ENCODE results near the gene SNAP47.
A peak's percentile ranks its signal among the peaks of the same experiment; 100 is the strongest.
"Not testable (repeated sequence)": the region's sequence is repeated elsewhere in the genome, so short reads cannot be mapped to it uniquely, and the experiment has no call there.

Gene SNAP47

GRCh38 chr1:227734856-227735538 lies at the start of gene SNAP47, which contains the start of gene JMJD4:
Gene SNAP47, plus strand, starts transcription at chr1:227735435. Its CDS starts 12,302 bp downstream, at chr1:227747737.
Gene JMJD4, minus strand, starts transcription at chr1:227735302. Its CDS starts 29 bp downstream, at chr1:227735273.
- DNase-seq (ENCODE audit: low spot score), result peak; percentile 93

- DNase-seq (ENCODE audit: low spot score), result no peak
Observed at GRCh38 chr1:227685807-227686206, 49.4 kb upstream of the SNAP47 start.

DNA sequence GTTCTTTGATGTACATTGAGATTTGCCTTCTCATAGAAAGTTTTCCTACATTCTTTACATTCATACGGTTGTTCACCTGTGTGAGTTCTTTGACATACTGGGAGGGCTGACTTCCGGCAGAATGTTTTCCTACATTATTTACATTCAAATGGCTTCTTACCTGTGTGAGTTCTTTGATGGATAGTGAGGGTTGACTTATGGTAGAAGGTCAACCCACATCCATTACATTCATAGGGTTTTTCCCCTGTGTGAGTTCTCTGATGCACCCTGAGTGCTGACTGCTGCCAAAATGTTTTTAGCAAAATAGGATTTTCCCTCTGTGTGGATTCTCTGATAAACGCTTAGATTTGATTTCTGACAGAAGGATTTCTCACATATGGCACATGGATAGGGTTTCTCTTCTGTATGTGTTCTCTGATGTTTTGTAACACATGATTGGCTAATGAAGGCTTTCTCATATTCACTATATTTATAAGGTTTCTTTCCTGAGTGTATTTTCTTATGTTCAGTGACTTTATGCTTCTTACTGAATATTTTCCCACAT lies 37.8 kb upstream of the SNAP47 start:
- no peak for DNase-seq (ENCODE audit: low spot score)

DNA sequence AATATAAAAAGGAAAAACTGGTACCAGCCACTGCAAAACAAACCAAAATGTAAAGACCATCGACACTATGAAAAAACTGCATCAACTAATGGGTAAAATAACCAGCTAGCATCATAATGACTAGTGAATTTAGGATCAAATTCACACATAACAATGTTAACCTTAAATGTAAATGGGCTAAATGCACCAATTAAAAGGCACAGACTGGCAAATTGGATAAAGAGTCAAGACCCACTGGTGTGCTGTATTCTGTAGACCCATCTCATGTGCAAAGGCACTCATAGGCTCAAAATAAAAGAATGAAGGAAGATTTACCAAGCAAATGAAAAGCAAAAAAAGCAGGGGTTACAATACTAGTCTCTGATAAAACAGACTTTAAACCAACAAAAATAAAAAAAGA lies 33.6 kb upstream of the SNAP47 start:
- DNase-seq (ENCODE audit: low spot score), result not testable (repeated sequence)

DNA sequence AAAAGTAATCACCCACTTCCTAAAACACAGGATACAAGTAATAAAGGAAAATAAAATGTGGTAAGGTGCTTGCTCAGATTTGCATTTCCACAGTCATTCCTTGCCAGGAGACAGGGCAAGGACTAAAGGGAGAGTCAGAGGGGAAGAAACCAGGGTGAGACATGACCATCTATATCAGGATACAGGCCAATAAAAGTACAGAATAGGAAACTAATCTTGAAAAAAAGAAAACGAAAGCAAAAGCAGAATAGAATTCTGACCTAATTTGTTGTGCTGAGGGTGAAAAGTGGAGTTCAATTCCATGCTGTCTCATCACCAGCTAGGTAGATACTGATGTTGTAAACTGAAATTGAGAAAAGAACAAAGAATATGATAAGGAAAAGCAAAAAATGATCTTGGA lies 27.4 kb upstream of the SNAP47 start:
- DNase-seq (ENCODE audit: low spot score), result no peak

DNA sequence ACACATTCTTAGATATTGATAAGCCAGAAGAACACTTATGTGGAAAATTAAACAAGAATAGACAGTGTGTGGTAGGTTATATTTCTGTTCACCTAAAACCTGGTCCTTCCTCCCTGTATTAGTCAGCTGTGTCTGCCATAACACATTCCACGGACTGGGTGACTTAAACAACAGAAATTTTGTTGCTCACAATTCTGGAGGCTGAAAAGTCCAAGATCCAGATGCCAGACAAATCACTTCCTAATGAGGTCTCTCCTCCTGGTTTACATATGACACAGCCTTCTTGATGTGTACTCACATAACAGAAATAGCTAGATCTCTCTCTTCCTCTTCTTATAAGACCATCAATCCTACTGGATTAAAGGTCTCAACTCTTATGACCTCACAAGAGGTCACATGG lies 25.8 kb upstream of the SNAP47 start:
- DNase-seq (ENCODE audit: low spot score), result no peak

DNA sequence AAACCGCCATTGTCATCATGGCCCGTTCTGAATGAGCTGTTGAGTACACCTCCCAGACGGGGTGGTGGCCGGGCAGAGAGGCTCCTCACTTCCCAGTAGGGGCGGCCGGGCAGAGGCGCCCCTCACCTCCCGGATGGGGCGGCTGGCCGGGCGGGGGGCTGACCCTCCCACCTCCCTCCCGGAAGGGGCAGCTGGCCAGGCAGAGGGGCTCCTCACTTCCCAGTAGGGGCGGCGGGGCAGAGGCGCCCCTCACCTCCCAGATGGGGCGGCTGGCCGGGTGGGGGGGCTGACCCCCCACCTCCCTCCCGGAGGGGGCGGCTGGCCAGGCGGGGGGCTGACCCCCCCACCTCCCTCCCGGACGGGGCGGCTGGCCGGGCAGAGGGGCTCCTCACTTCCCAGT lies 24.8 kb upstream of the SNAP47 start:
- not testable (repeated sequence) for DNase-seq (ENCODE audit: low spot score)

DNA sequence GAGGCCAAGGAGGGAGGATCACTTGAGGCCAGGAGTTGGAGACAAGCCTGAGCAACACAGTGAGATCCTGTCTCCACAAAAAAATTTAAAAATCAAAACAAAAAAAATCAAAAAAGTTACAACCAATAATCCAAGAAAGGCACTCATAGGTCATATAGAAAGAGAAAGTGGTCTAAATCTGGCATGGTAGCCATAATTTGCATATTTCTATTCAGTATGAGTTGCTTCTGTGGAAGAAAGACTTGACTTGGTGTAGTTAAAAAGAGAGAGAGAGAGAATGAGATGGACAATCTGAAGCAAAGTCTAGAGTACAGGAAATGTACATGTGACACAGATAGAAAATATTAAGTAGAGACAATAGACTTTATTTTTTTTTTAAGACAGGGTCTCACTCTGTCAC lies 22.6 kb upstream of the SNAP47 start:
- no peak for DNase-seq (ENCODE audit: low spot score)

DNA sequence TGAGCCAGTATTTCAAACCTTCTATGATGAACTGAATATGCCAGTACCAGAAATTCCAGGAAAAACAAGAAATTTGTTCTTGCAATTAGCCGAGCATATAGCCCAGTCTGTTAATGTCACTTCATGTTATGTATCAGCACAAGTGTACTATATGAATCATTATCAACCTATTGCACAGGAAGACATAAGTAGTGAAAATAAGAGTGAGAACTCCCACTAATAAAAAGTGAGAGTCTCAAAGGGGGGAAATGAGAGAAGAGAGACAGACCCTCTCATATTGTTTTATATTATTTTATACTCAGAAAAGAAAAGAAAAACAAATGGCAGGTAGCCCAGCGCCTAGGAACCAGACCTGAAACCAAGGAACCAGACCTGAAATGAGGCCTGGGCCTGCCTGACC lies 16.3 kb upstream of the SNAP47 start:
- DNase-seq (ENCODE audit: low spot score), result no peak

DNA sequence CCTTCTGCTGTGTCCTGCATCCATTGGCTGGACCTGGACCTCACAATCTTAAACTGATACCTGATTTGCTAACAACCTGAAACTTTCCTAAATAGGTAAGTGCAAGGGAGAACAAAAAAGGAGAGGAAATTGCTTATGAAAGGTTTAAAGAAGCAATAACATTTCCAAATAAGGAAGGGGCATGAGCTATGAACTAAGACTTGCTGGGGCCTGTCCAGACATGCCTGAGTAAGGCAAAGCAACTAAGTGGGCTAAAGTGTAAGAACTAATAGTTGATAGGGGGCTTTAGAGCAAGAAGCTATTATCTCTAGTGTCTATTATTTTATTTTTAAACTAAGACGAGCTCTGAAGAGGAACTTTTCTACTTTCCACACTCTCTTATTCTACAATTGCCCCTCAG lies 11.8 kb upstream of the SNAP47 start:
- no peak for DNase-seq (ENCODE audit: low spot score)

- no peak for DNase-seq (ENCODE audit: low spot score)
Observed at GRCh38 chr1:227725046-227725445, 10.2 kb upstream of the SNAP47 start.

GRCh38 chr1:227726318-227726717 lies 8.9 kb upstream of the SNAP47 start:
- no peak for DNase-seq (ENCODE audit: low spot score)

DNA sequence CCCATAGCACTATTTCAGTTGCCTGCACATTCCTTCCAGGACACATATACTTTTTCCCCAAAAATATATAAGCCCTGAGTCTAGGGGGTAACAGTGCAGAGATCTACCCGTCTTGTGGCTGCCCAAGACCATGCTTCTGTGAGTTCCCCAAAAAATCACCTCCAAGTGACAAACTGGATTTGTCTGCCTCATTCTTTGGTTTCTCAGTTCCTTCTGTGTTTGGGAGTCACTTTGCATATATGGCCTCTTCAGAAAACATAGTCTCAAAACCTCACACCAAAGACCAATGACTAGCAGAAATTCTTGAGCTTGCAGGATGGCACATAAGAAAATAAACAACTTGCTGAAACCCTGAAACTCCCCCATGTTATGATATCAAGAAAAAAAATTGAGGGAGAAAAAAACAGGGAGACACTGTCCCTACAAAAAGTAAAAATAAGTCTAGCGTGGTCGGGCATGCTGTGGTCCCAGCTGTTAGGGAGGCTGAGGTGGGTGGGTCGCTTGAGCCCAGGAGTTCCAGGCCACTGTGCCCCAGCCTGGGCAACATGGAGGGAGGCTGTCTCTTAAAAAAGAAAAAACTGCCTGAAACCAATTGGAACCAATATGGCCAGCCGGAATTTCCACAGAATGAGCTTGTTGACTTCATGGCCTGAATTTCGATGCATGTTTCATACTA lies 8.2 kb upstream of the SNAP47 start:
- DNase-seq (ENCODE audit: low spot score), result no peak

DNA sequence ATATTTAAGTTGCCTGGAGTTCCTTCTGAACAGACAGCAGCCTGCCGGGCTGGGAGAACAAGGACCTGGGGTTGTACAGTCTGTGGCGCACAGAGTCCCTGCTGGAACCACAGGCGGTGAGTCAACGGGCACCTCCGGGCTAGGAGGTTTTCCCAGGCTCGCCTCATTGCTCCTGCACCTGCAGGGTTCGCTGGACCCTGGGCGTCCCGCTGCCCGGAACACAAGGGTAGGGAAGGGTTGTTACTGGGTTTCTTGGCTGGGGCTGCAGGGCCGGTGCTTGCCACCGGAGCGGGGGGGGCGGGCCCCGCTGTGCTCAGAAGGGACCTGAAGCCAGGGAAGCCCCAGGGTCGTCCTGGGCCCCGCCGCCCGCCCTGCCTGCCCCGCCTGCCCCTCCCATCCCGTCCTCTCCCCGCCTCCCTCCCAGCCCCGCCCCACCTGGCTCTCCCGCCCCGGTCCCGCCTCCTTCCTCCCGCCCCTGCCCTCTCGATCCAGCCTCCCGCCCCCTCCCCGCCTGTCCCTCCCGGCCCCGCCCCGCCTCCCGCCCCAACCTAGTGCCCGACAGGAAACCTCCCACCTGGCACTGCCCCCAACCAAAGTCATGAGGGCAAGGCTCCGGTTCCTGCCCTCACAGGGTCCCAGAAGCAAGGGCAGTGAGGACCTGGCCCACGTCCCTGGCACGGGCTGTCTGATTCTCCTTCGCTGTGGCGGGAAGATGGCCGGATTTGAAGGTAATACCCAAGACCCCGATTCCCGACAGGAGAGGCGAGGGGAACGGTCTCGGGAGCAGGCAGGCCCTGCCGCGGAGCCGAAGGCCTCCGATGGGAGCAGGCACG lies 7.0 kb upstream of the SNAP47 start:
- DNase-seq (ENCODE audit: low spot score), result peak; percentile 66

GRCh38 chr1:227728892-227729143 lies 6.4 kb upstream of the SNAP47 start:
- DNase-seq (ENCODE audit: low spot score), result no peak

DNA sequence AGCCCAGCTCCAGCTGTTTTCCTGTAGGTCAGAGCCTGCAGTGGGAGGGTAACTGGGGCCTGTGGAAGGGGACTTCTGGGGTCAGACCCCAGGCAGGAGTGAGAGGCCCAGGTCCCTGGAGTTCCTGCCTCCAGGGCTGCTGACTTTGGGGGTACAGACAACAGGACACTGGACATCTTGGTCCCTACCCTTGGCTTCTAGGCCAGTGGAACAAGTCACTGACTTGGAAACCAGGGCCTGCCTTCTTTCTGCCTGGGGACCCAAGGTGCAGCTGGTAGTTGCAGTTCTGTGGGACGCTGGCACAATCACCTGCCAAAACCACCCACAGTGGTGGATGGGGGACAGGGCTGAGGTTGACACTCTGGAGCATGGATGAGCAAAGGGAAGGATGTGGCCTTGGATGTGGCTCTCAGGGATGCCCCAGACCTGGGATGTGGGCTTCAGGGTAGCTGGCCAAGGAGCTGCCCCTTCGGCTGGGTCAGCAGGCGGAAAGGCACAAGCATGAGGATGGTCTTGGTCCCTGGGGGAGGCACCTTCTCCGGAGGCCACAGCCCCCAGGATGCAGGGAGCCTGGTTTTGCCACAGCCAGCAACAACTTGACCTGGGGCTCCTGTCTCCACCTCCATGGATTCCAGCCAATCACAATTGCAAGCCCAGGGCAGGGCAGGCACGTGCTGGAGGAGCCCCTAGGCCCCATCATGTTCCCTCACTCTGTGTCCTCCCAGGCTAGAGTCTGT lies 5.9 kb upstream of the SNAP47 start:
- DNase-seq (ENCODE audit: low spot score), result no peak

GRCh38 chr1:227729881-227730629 lies 5.2 kb upstream of the SNAP47 start:
- DNase-seq (ENCODE audit: low spot score), result peak; percentile 71

GRCh38 chr1:227730630-227731151 lies 4.5 kb upstream of the SNAP47 start:
- DNase-seq (ENCODE audit: low spot score), result no peak

DNA sequence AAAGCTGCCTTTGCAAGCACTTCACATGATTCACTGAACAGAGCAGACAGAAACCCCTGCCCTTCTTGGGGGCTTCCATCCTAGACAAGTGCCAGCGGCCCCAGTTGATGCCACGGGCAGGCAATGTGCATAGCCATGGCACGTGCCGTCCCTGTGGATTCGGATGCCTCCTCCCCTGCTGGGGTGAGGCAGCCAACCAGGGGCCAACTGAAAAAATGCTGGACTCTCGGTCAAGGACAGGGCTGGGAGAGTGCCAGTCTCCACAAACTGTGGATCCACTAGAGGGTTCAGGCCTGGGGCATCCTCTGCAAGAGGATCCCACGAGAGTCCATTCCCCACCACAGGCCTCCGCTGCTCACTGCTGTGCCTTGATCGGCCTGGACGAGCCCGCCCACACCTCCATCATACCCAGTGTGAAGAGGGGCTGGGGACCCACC lies 4.0 kb upstream of the SNAP47 start:
- DNase-seq (ENCODE audit: low spot score), result no peak

DNA sequence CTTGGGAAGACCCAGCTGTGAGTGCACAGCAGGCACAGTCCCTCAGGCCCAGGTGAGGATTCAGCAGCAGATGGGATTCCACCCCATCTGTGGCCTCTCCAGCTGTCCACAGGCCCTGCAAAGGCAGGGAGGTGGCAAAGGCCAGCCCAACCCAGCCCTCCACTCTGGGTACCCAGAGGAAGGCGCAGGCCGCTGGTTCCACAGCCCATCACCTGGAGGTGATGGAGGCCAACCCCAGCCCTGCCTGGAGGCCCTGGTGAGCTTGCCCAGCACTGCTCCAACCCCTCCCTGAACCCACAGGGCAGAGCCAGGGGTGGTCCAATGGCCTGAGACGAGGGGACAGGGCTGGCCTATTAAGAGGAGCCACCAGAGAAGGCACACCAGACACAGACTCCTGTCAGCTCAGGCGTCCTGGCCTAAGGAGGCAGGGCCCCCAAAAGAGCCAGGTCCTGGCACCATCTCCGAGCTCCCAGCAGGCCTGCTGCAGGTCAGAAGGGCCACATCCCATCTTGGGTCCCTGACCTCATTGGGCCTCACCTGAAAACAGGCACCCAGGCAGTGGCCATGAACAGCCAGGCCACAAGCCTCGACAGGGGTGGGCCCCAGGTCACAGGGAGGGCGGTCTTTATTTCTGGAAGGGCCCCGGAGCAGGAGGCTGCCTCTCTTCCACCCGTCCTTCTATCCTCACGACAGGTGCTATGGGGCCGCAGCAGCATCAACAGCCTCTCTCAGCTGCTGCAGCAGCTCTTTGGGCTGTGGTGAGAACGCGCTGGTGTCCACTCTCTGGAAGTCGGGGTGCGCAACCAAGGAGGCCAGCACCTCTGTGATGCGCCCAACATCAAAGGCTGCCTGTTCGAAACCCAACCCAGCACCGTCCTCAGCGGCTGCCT lies 3.3 kb upstream of the SNAP47 start:
- DNase-seq (ENCODE audit: low spot score), result no peak

All from COLO829 (cell line).